GM18505 (cell line): ENCODE measurements around the gene ACLY.
"Not testable (repeated sequence)": the region's sequence is repeated elsewhere in the genome, so short reads cannot be mapped to it uniquely, and the experiment has no call there.

ENCODE experiments used
- ATAC-seq: cut with Tn5 transposase; IDR thresholded peaks from one replicate; pipeline ENCODE4 v1.9.1; 2021; ENCODE audit not compliant: unreplicated experiment
- POLR2A ChIP-seq: IDR thresholded peaks from 4 replicates; pipeline ENCODE4 v1.6.1; 2011; ENCODE audit warnings: borderline replicate concordance; ENCODE audit not compliant: insufficient read depth, insufficient read length; ENCODE audit errors: extremely low read depth

The ACLY gene

GRCh38 chr17:41957031-41957868 is 38.5 kb upstream of the ACLY start:
- TF ChIP-seq POLR2A, result no peak
- no peak for ATAC-seq

DNA sequence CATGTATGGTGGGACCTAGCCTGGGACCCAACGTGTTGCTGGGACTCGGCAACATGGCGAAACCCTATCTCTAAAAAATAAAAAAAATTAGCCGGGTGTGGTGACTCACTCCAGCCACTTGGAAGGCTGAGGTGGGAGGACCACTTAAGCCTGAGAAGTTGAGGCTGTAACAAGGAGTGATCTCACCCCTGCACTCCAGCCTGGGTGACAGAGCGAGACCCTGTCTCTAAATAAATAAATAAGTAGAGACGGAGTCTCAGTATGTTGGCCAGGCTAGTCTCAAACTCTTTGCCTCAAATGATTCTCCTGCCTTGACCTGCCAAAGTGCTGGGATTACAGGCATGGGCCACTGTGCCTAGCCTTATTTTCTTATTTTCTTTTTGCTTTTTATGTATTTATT is 37.8 kb upstream of the ACLY start:
- ATAC-seq, result no peak
- no peak for TF ChIP-seq POLR2A

- TF ChIP-seq POLR2A, result no peak
Measured at GRCh38 chr17:41948762-41949460, 30.2 kb upstream of the ACLY start.

GRCh38 chr17:41944943-41945342 is 26.2 kb upstream of the ACLY start:
- no peak for TF ChIP-seq POLR2A
- ATAC-seq, result no peak

More at GRCh38 chr17:41948762-41949460, 30.2 kb upstream of the ACLY start:
- ATAC-seq, result no peak

DNA sequence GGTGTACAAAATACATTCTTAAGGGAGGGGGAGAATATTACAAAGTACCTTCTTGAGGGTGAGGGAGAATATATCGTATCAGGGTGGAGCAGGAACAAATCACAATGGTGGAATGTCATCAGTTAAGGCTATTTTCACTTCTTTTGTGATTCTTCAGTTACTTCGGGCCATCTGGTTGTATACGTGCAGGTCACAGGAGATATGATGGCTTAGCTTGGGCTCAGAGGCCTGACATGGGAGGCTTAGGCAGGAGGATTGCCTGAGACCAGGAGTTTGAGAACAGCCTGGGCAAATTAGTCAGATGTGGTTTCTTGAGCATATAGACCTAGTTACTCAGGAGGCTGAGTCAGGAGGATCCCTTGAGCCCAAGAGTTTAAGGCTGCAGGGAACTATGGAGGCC is 24.7 kb upstream of the ACLY start:
- no peak for ATAC-seq

DNA sequence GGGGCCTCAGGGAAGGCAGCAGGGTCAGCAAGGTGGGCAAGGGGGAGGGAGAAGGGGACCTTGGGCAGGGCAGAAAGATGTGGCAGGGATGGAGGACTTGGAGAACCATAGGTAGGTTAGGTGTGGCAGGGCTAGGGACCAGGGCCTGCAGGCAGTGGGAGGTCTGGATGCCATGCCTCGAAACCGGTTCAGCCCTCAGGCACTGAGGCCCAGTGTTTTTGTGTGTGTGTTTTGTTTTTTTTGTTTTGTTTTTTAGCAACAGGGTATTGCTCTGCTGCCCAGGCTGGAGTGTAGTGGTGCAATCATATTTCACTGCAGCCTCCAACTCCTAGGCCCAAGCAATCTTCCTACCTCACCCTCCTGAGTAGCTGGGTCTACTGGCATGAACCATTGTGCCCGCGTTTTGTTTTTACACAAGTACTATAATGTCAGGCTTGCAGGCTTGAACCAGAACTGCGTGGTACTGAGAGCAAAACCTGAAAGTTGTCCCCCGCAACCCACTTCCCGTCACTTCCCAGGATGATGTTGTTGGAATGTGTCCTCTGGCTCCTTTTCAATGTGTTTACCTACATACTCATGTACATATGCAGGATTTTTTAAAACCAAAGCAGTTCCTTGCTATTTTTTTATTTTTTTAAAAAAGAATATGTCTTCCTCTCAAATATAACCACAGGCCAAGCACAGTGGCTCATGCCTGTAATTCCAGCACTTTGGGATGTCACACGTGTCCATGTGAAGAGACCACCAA is 24.0 kb upstream of the ACLY start:
- no peak for TF ChIP-seq POLR2A
- ATAC-seq, result no peak

More for the DNA sequence above, 24.7 kb upstream of the ACLY start:
- TF ChIP-seq POLR2A, result no peak

GRCh38 chr17:41941168-41941567 is 22.4 kb upstream of the ACLY start:
- ATAC-seq, result no peak
- TF ChIP-seq POLR2A, result no peak

- TF ChIP-seq POLR2A, result no peak
- ATAC-seq, result no peak
Measured at GRCh38 chr17:41939693-41940090, 20.9 kb upstream of the ACLY start.

- no peak for TF ChIP-seq POLR2A
- ATAC-seq, result no peak
Measured at GRCh38 chr17:41939044-41939692, 20.4 kb upstream of the ACLY start.

DNA sequence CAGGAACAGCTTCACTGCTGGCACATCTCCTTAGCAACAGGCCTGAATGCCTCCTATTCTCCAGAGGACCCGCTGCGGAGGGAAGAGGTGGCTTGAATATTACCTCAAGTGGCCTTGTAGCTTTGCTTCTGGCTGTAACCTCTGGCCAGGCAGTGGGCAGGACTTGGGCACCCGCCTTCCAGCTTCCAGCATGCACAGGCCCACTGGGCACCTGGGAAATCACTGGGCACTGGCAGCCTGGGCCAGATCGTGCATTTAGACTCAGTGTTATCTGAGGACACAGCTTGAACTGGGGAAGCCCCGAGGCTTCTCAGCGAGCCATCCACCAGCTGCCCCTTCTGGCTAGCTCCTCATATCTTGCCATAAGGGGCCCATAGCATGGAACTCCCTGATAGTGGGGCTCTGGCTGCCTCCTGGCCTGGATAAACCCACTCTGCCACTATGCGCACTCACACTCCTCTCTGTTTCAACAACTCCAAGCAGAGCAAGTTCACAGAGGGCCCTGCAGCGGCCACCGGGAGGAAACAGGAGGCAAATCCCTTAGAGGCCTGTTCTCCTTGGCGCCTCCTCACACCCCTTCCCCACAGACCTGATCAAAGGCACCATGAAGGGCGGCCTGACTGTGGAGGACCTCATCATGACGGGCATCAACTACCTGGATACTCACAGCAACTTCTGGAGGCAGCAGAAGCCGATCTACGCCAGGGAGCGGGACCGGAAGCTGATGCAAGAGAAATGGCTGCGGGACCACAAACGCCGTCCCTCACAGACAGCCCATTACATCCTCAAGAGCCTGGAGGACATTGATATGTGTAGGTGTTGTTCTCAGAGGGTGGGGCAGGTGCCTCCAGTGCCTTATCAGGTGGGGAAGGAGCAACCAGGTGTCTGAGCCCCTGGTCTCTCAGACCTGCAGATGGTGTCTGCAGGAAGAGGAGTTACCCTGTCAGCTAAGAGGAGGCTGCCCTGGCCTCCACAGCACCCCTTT is 19.5 kb upstream of the ACLY start:
- TF ChIP-seq POLR2A, result no peak
- no peak for ATAC-seq

GRCh38 chr17:41935641-41936040 is 16.9 kb upstream of the ACLY start:
- TF ChIP-seq POLR2A, result no peak
- no peak for ATAC-seq

DNA sequence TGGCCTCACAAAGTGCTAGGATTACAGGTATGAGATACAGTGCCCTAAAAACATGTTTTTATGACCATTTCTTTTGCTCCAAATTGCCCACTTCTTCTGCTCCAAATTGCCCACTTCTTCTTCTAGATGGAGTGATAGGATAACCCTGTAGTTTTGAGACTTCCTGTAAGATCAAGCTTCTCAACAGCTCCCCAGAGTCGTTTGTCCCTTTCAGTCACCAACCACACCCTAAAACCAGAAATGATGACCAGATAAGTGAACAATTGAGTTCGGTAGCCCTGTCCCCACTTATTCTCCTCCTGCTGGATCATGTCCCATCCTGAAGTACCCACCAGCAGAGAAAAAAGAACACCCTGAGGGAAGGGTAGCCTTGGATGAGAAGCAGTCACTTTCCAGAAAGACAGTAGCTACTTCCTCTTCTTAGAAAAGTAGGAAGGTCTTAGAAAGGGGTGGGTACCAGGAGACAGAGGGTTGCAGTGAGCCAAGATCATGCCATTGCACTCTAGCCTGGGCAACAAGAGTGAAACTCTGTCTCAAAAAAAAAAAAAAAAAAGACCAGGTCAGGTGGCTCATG is 14.2 kb upstream of the ACLY start:
- no peak for ATAC-seq
- TF ChIP-seq POLR2A, result no peak

DNA sequence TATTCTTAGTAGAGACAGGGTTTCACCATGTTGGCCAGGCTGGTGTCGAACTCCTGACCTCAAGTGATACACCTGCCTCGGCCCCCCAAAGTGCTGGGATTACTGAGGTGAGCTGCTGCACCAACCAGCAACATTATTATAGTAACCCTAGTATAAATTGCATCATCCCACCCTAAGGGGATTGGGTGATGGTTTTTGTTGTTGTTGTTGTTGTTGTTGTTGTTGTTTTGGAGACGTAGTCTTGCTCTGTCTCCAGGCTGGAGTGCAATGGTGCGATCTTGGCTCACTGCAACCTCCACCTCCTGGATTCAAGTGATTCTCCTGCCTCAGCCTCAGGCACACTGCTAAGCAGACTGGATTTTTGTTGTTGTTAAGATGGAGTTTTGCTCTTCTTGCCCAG is 13.0 kb upstream of the ACLY start:
- ATAC-seq, result not testable (repeated sequence)

- peak; percentile 24 for ATAC-seq
Measured at GRCh38 chr17:41930833-41931156, 12.0 kb upstream of the ACLY start.
